Measurements from ENCODE around the gene REM1. TPM values are rescaled to one million over a fixed set of nuclear protein-coding genes. Genes with fewer than 3 reads are reported as not detected.

The REM1 gene
- total RNA-seq, 1 donor from 2014 or later: 4.0 TPM

- peaks cover 14% of the 10 kb centered on the region for H3K4me1 ChIP-seq
- no peak overlapping the region for H3K27ac ChIP-seq
- peaks cover 21% of the 10 kb centered on the region for H3K27me3 ChIP-seq
- H3K9me3 ChIP-seq: no peaks in the 10 kb centered on the region
- H3K36me3 ChIP-seq: no peaks in the 10 kb centered on the region
- no peak overlapping the region for H3K4me3 ChIP-seq
- TF ChIP-seq CTCF (IDR thresholded peaks at IDR 0.05): no peak
- intact Hi-C loops (cut with DNase I): no loop called here
- ATAC-seq: no peak
- no peak for DNase-seq
These were observed 1.6 kb downstream of the REM1 start for GRCh38 chr20:31476643-31477215.

GRCh38 chr20:31484001-31484400, 8.9 kb downstream of the REM1 start:
- intact Hi-C loops (cut with DNase I): no loop called here
- Histone ChIP-seq H3K4me1 (no peaks in the 10 kb centered on the region), H3K9me3 (no peaks in the 10 kb centered on the region), H3K27me3 (peaks cover 9% of the 10 kb centered on the region), H3K27ac (no peak overlapping the region), H3K36me3 (no peaks in the 10 kb centered on the region), H3K4me3 (no peak overlapping the region)
- no peak for TF ChIP-seq CTCF (IDR thresholded peaks at IDR 0.05)
- no peak for DNase-seq
- peak; percentile 33 for ATAC-seq

GRCh38 chr20:31485450-31486339, 10.6 kb downstream of the REM1 start:
- Histone ChIP-seq H3K27me3 (peaks cover 9% of the 10 kb centered on the region), H3K27ac (peak overlapping the region; percentile 77), H3K4me1 (no peaks in the 10 kb centered on the region), H3K9me3 (no peaks in the 10 kb centered on the region), H3K36me3 (no peaks in the 10 kb centered on the region), H3K4me3 (peak overlapping the region; percentile 16)
- ATAC-seq (peak; percentile 66), DNase-seq (peak; percentile 69)
- intact Hi-C loops (cut with DNase I): no loop called here
- TF ChIP-seq CTCF (IDR thresholded peaks at IDR 0.05): no peak

GRCh38 chr20:31488115-31488514, 13.0 kb downstream of the REM1 start:
- H3K27ac ChIP-seq: no peak overlapping the region
- H3K4me1 ChIP-seq: no peaks in the 10 kb centered on the region
- intact Hi-C loops (cut with DNase I): no loop called here
- no peak for DNase-seq
- H3K27me3 ChIP-seq: peaks cover 9% of the 10 kb centered on the region
- no peaks in the 10 kb centered on the region for H3K9me3 ChIP-seq
- ATAC-seq: no peak
- no peak overlapping the region for H3K4me3 ChIP-seq
- H3K36me3 ChIP-seq: no peaks in the 10 kb centered on the region
- TF ChIP-seq CTCF (IDR thresholded peaks at IDR 0.05): no peak

GRCh38 chr20:31489152-31489551, 14.1 kb downstream of the REM1 start:
- no peak for ATAC-seq
- Histone ChIP-seq H3K36me3 (no peaks in the 10 kb centered on the region), H3K4me3 (no peak overlapping the region), H3K27ac (no peak overlapping the region), H3K27me3 (peaks cover 9% of the 10 kb centered on the region), H3K4me1 (no peaks in the 10 kb centered on the region), H3K9me3 (no peaks in the 10 kb centered on the region)
- no peak for TF ChIP-seq CTCF (IDR thresholded peaks at IDR 0.05)
- no peak for DNase-seq
- intact Hi-C loops (cut with DNase I): no loop called here
